Activated CD8-positive, alpha-beta T cell treated with anti-CD3 and anti-CD28 coated beads for 36 hours (primary cell): ENCODE results near the gene CYYR1. TPM values are rescaled to one million over a fixed set of nuclear protein-coding genes. Genes with fewer than 3 reads are reported as not detected.

Experiments
- ATAC-seq: fragments of 200-7000 bp; cut with Tn5 transposase; one replicate; pipeline ENCODE4 v1.10.0; 2021; ENCODE audit warnings: mild to moderate bottlenecking, moderate library complexity
- CTCF ChIA-PET: fragments of 350-600 bp; sonication (Branson Sonifier 250); formaldehyde crosslinking; loops from one replicate; lab custom pipeline; 2021; ENCODE audit warnings: antibody characterized with exemption; lab: Charles Lee
- POLR2A ChIA-PET: fragments of 350-600 bp; sonication (Branson Sonifier 250); formaldehyde crosslinking; loops from one replicate; lab custom pipeline; 2021; ENCODE audit warnings: antibody characterized with exemption; lab: Charles Lee
- DNase-seq: peaks from one replicate; pipeline ENCODE4 v3.0.0-alpha.2; 2020
- H3K27ac Mint-ChIP-seq: one replicate; pipeline ENCODE4 v1.8.0; 2021; ENCODE audit warnings: mild to moderate bottlenecking, mixed read lengths
- H3K27me3 Mint-ChIP-seq: one replicate; pipeline ENCODE4 v1.8.0; 2021; ENCODE audit warnings: mixed read lengths
- H3K36me3 Mint-ChIP-seq: one replicate; pipeline ENCODE4 v1.8.0; 2021; ENCODE audit warnings: low read depth, mixed read lengths
- H3K4me1 Mint-ChIP-seq: one replicate; pipeline ENCODE4 v1.8.0; 2021; ENCODE audit warnings: low read depth, mixed read lengths
- H3K4me3 Mint-ChIP-seq: one replicate; pipeline ENCODE4 v1.8.0; 2021; ENCODE audit warnings: mild to moderate bottlenecking, moderate library complexity, mixed read lengths
- H3K9me3 Mint-ChIP-seq: one replicate; pipeline ENCODE4 v1.8.0; 2021; ENCODE audit warnings: mixed read lengths
- CTCF ChIP-seq: fragments of 200-600 bp; IDR thresholded peaks from one replicate; pipeline ENCODE4 v1.8.0; 2022; ENCODE audit warnings: antibody characterized with exemption, mild to moderate bottlenecking
- intact Hi-C: fragments of 100-400 bp; cut with micrococcal nuclease; formaldehyde crosslinking; loops from one replicate; pipeline ENCODE4 v1.10.0; 2022
- total RNA-seq, 2 experiments: library from RNA; stranded (reverse); gene quantifications; one replicate each; pipeline ENCODE4 v1.2.3, GENCODE V29; 2021

Gene CYYR1
- total RNA-seq, 2 experiments from 2014 or later = not detected

- DNase-seq = no peak
- Mint-ChIP-seq H3K4me1 (no peaks in the 10 kb centered on the region), H3K27me3 (no peaks in the 10 kb centered on the region), H3K27ac (no peak overlapping the region), H3K9me3 (peaks cover 4% of the 10 kb centered on the region), H3K4me3 (no peak overlapping the region), H3K36me3 (no peaks in the 10 kb centered on the region)
- intact Hi-C loops = no loop called here
- ChIA-PET POLR2A (no interaction called here), CTCF (no interaction called here)
- no peak for TF ChIP-seq CTCF
- no peak for ATAC-seq
Observed at GRCh38 chr21:26515257-26515656, 57.8 kb downstream of the CYYR1 start.

- TF ChIP-seq CTCF = no peak
- Mint-ChIP-seq H3K27me3 (no peaks in the 10 kb centered on the region), H3K4me1 (no peaks in the 10 kb centered on the region), H3K4me3 (no peak overlapping the region), H3K27ac (no peak overlapping the region), H3K9me3 (peaks cover 2% of the 10 kb centered on the region), H3K36me3 (no peaks in the 10 kb centered on the region)
- ChIA-PET POLR2A (no interaction called here), CTCF (no interaction called here)
- intact Hi-C loops = no loop called here
- ATAC-seq (no peak), DNase-seq (no peak)
Observed at GRCh38 chr21:26513212-26513611, 59.9 kb downstream of the CYYR1 start.

- CTCF ChIA-PET = no interaction called here
- TF ChIP-seq CTCF = no peak
Observed at GRCh38 chr21:26512664-26513063, 60.4 kb downstream of the CYYR1 start.

GRCh38 chr21:26508903-26509302, 64.2 kb downstream of the CYYR1 start:
- H3K9me3 Mint-ChIP-seq = no peaks in the 10 kb centered on the region
- H3K4me3 Mint-ChIP-seq = no peak overlapping the region
- H3K27ac Mint-ChIP-seq = no peak overlapping the region
- intact Hi-C loops = no loop called here
- ATAC-seq (no peak), DNase-seq (no peak)
- ChIA-PET POLR2A (no interaction called here), CTCF (no interaction called here)
- H3K27me3 Mint-ChIP-seq = no peaks in the 10 kb centered on the region
- no peak for TF ChIP-seq CTCF
- H3K4me1 Mint-ChIP-seq = no peaks in the 10 kb centered on the region
- H3K36me3 Mint-ChIP-seq = no peaks in the 10 kb centered on the region

More at GRCh38 chr21:26512664-26513063, 60.4 kb downstream of the CYYR1 start:
- no peaks in the 10 kb centered on the region for H3K4me1 Mint-ChIP-seq
- POLR2A ChIA-PET = no interaction called here
- H3K27me3 Mint-ChIP-seq = no peaks in the 10 kb centered on the region
- no peak overlapping the region for H3K27ac Mint-ChIP-seq
- H3K4me3 Mint-ChIP-seq = no peak overlapping the region
- no peaks in the 10 kb centered on the region for H3K36me3 Mint-ChIP-seq
- intact Hi-C loops = no loop called here
- H3K9me3 Mint-ChIP-seq = no peaks in the 10 kb centered on the region
- DNase-seq (no peak), ATAC-seq (no peak)

GRCh38 chr21:26506956-26507355, 66.1 kb downstream of the CYYR1 start:
- Mint-ChIP-seq H3K36me3 (no peaks in the 10 kb centered on the region), H3K4me3 (no peak overlapping the region), H3K4me1 (no peaks in the 10 kb centered on the region), H3K27me3 (no peaks in the 10 kb centered on the region), H3K9me3 (no peaks in the 10 kb centered on the region), H3K27ac (no peak overlapping the region)
- POLR2A ChIA-PET = no interaction called here
- intact Hi-C loops = no loop called here
- TF ChIP-seq CTCF = no peak
- no peak for ATAC-seq
- DNase-seq = no peak
- CTCF ChIA-PET = no interaction called here
